HepG2 (cell line): Measurements from ENCODE around the gene ZFYVE26. TPM values are rescaled to one million over a fixed set of nuclear protein-coding genes. Genes with fewer than 3 reads are reported as not detected.

Experiments used
- CREB1 ChIP-seq, 2 experiments: fragments of 450-650 bp in 1 of 2; IDR thresholded peaks; 2 replicates each; pipeline ENCODE4 v1.6.1; 2016 to 2017; ENCODE audit warnings: control low read depth in 1 of 2, mild to moderate bottlenecking in 1 of 2, missing compliant biosample characterization in 1 of 2, missing genetic modification characterization in 1 of 2
- FOXC1 ChIP-seq: sonication (generic); formaldehyde crosslinking; IDR thresholded peaks from 2 replicates; pipeline ENCODE4 v1.8.0; 2022; ENCODE audit warnings: mild to moderate bottlenecking, missing genetic modification reagents, borderline replicate concordance
- HES4 ChIP-seq: sonication (generic); formaldehyde crosslinking; IDR thresholded peaks from 2 replicates; pipeline ENCODE4 v1.9.0; 2021; ENCODE audit warnings: mild to moderate bottlenecking, missing genetic modification reagents, borderline replicate concordance
- HNF1A ChIP-seq, 2 experiments: sonication (generic) in 1 of 2; formaldehyde crosslinking in 1 of 2; IDR thresholded peaks; 2 replicates each; pipeline versions ENCODE4 v1.4.0 to v1.6.1; 2016 to 2020; ENCODE audit warnings: borderline replicate concordance in 1 of 2, low read depth in 1 of 2, mild to moderate bottlenecking in 1 of 2, missing genetic modification reagents in 1 of 2
- HOXA7 ChIP-seq: sonication (generic); formaldehyde crosslinking; IDR thresholded peaks from 2 replicates; pipeline ENCODE4 v1.8.1; 2022; ENCODE audit warnings: mild to moderate bottlenecking, missing genetic modification reagents, moderate library complexity
- KDM1A ChIP-seq: IDR thresholded peaks from 2 replicates; pipeline ENCODE4 v1.6.1; 2016; ENCODE audit warnings: missing compliant biosample characterization
- KLF15 ChIP-seq: sonication (generic); formaldehyde crosslinking; IDR thresholded peaks from 2 replicates; pipeline ENCODE4 v1.8.1; 2023; ENCODE audit warnings: borderline replicate concordance, mild to moderate bottlenecking, inconsistent platforms, missing genetic modification reagents, mixed read lengths
- NFYB ChIP-seq: sonication (generic); formaldehyde crosslinking; IDR thresholded peaks from 2 replicates; pipeline ENCODE4 v1.4.0; 2020; ENCODE audit warnings: missing genetic modification reagents
- NFYC ChIP-seq: IDR thresholded peaks from 2 replicates; pipeline ENCODE4 v1.6.1; 2016; ENCODE audit warnings: missing genetic modification reagents, missing compliant biosample characterization
- PCBP2 ChIP-seq: fragments of 200-400 bp; formaldehyde crosslinking; optimal IDR thresholded peaks from 2 replicates; pipeline ENCODE3; 2018; ENCODE audit warnings: low read length, low read depth; ENCODE audit not compliant: poor library complexity, severe bottlenecking
- PREB ChIP-seq: sonication (generic); formaldehyde crosslinking; IDR thresholded peaks from 2 replicates; pipeline ENCODE4 v1.4.0; 2020; ENCODE audit warnings: missing genetic modification reagents
- SALL1 ChIP-seq: sonication (generic); formaldehyde crosslinking; IDR thresholded peaks from 2 replicates; pipeline ENCODE4 v1.8.0; 2022; ENCODE audit warnings: mild to moderate bottlenecking, missing genetic modification reagents
- SMARCE1 ChIP-seq: fragments of 450-650 bp; IDR thresholded peaks from 2 replicates; pipeline ENCODE4 v1.6.1; 2017; ENCODE audit warnings: borderline replicate concordance
- TMF1 ChIP-seq: sonication (generic); formaldehyde crosslinking; IDR thresholded peaks from 2 replicates; pipeline ENCODE4 v1.8.1; 2022; ENCODE audit warnings: low read depth, missing genetic modification reagents
- ZBTB1 ChIP-seq: sonication (generic); formaldehyde crosslinking; IDR thresholded peaks from 2 replicates; pipeline ENCODE4 v1.4.0; 2020; ENCODE audit warnings: missing genetic modification reagents, borderline replicate concordance
- ZBTB44 ChIP-seq: sonication (generic); formaldehyde crosslinking; IDR thresholded peaks from 2 replicates; pipeline ENCODE4 v1.4.0; 2020; ENCODE audit warnings: missing genetic modification reagents
- ZC3H13 ChIP-seq: sonication (generic); formaldehyde crosslinking; IDR thresholded peaks from 2 replicates; pipeline ENCODE4 v1.8.1; 2023; ENCODE audit warnings: mild to moderate bottlenecking, missing genetic modification reagents, moderate library complexity
- ZNF260 ChIP-seq: sonication (generic); formaldehyde crosslinking; IDR thresholded peaks from 2 replicates; pipeline ENCODE4 v1.4.0; 2020; ENCODE audit warnings: missing genetic modification reagents, low read depth, mild to moderate bottlenecking, borderline replicate concordance
- ZNF382 ChIP-seq: sonication (generic); formaldehyde crosslinking; IDR thresholded peaks from 2 replicates; pipeline ENCODE4 v1.5.0; 2020; ENCODE audit warnings: missing genetic modification reagents, mild to moderate bottlenecking, borderline replicate concordance
- ZNF749 ChIP-seq: sonication (generic); formaldehyde crosslinking; IDR thresholded peaks from 2 replicates; pipeline ENCODE4 v1.8.0; 2022; ENCODE audit warnings: mild to moderate bottlenecking, missing genetic modification reagents, moderate library complexity, borderline replicate concordance
- ZNF784 ChIP-seq: sonication (generic); formaldehyde crosslinking; IDR thresholded peaks from 2 replicates; pipeline ENCODE4 v1.5.1; 2020; ENCODE audit warnings: missing genetic modification reagents, mild to moderate bottlenecking, borderline replicate concordance
- polyA plus RNA-seq, 8 experiments: library from polyadenylated mRNA; depleted of rRNA in 3 of 8; stranded (reverse) in 7 of 8; unstranded in 1 of 8; fragments of >200 nt; fragmentation: Illumina TruSeq in 4 of 8; extraction: Trizol in 4 of 8; gene quantifications; 2 replicates each; pipeline versions ENCODE4 v1.2.1 to v1.2.3, GENCODE V29; 2011 to 2016; ENCODE audit warnings: low read depth in 4 of 8, missing spikeins in 1 of 8, mixed read lengths in 1 of 8; ENCODE audit not compliant: insufficient read depth in 1 of 8
- total RNA-seq, 5 experiments: library from RNA; depleted of rRNA; stranded (reverse); fragments of >200 nt; fragmentation: Illumina TruSeq; extraction: Trizol; gene quantifications; 2 replicates each; pipeline ENCODE4 v1.2.3, GENCODE V29; 2016; ENCODE audit warnings: low read depth in 1 of 5

ZFYVE26 gene
- total and polyA plus RNA-seq, 2 of the 13 experiments (the other 11 are each of a cell fraction or from before 2014, with no cell fraction given): 13.6 to 16.4 TPM

- TF ChIP-seq KDM1A (0 out of 2 replicates have a peak, but pooled peaks have one; percentile 44), HOXA7 (CRISPR knock-in tag) (no peak), ZC3H13 (CRISPR knock-in tag) (0 out of 2 replicates have a peak, but pooled peaks have one; percentile 58), PCBP2 (no peak), HNF1A (IDR thresholded peaks at IDR 0.05; ENCODE audit: low read depth) (0 out of 2 replicates have a peak, but pooled peaks have one; percentile 20), HNF1A (CRISPR knock-in tag; IDR thresholded peaks at IDR 0.05; ENCODE audit: borderline replicate concordance) (0 out of 2 replicates have a peak, but pooled peaks have one; percentile 29), SALL1 (CRISPR knock-in tag) (peak; percentile 89), PREB (no peak), KLF15 (CRISPR knock-in tag) (no peak), ZBTB1 (CRISPR knock-in tag) (no peak), SMARCE1 (no peak), CREB1 (IDR thresholded peaks at IDR 0.05) (no peak), CREB1 (CRISPR knock-in tag; IDR thresholded peaks at IDR 0.05) (no peak), ZNF260 (CRISPR knock-in tag) (no peak), NFYB (CRISPR knock-in tag) (no peak), FOXC1 (peak; percentile 67; the same call in 1 of the 2 replicates), ZBTB44 (CRISPR knock-in tag) (no peak), HES4 (no peak), ZNF784 (CRISPR knock-in tag) (no peak), NFYC (CRISPR knock-in tag) (no peak), TMF1 (CRISPR knock-in tag) (no peak), ZNF749 (CRISPR knock-in tag) (no peak), ZNF382 (no peak)
Measured at GRCh38 chr14:67729072-67729885, 87.1 kb downstream of the ZFYVE26 start (continued).
